GM18868 (cell line): ENCODE results near the gene C14orf180.

ENCODE experiments used
- ATAC-seq: cut with Tn5 transposase; IDR thresholded peaks from one replicate; pipeline ENCODE4 v1.9.1; 2021; ENCODE audit warnings: mild to moderate bottlenecking, moderate library complexity; ENCODE audit not compliant: unreplicated experiment

The C14orf180 gene

DNA sequence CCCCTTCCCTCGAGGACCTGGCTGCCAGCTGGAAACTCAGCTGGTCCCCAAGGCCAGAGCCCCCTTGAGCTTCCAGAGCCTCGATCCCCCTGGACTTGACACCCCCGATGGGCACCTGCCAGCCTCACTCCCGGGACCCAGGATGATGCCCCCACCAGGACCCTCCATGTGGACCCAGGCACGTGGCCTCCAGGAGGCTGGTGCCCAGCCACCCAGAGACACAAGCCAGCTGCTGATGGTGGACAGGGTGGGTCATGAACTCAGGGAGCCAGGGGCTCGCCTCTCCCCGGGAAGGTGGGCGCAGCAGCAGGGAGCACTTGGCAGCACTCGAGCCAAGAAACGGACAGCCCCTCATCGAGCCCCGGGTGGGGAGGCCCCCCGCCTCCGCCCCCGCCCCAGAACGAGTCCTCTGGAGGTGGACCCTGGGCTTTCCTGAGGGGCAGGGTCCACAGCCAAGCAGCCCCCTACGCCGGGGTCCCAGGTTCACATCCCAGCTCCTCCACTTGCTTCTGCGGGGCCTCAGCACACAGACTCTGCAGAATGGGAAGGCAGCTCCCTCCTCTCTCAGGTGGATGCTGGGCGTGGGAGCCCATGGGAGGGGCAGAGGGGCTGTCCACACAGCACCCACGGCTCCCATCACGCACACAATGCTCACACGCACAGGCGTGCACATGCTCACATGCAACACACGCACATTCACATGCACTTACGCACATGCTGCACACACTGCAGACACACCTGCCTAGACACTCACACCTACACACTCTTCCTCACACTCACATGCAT is 12.1 kb downstream of the C14orf180 start:
- no peak for ATAC-seq

- ATAC-seq: no peak
Observed at GRCh38 chr14:104592292-104592672, 12.7 kb downstream of the C14orf180 start.

DNA sequence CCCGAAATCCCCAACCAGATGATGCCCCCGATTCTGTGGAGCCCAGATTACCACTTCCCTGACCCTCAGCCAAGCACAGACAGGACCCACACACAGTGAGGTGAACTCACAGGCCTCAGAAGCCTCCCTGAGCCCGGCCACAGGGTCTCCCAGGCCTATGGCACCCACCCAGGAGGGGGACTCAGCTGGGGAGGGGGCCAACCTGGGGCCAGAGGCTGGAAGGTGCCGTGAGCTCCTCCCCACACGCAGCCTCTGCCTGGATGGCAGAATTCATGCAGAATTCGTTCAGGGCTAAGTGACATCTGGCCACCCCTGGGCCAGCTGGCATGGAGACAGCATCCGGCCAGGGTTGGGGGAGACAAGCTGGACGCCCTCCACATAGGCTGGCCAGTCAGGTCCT is 13.2 kb downstream of the C14orf180 start:
- ATAC-seq: no peak

GRCh38 chr14:104593241-104593701 is 13.7 kb downstream of the C14orf180 start:
- no peak for ATAC-seq

DNA sequence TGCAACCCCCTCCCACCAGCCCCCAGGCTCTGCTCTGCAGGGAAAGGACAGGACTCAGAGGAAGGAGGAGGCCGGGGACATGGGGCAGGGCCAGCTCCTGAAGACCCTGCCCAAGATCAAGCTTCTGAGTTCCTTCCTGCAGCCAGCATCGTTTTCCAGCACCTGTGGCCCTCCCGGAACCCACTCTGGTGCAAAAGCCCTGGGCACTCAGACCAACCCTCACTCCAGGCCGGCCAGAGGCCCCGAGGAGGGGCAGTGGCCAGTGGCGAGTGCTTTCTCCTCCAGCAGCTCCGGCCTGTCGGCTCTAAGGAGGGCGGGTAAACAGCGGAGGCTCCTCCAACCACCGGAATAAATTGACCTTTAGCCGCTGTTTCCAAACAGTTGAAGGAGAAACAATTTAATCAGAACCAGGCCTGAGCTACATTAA is 14.2 kb downstream of the C14orf180 start:
- ATAC-seq: no peak

DNA sequence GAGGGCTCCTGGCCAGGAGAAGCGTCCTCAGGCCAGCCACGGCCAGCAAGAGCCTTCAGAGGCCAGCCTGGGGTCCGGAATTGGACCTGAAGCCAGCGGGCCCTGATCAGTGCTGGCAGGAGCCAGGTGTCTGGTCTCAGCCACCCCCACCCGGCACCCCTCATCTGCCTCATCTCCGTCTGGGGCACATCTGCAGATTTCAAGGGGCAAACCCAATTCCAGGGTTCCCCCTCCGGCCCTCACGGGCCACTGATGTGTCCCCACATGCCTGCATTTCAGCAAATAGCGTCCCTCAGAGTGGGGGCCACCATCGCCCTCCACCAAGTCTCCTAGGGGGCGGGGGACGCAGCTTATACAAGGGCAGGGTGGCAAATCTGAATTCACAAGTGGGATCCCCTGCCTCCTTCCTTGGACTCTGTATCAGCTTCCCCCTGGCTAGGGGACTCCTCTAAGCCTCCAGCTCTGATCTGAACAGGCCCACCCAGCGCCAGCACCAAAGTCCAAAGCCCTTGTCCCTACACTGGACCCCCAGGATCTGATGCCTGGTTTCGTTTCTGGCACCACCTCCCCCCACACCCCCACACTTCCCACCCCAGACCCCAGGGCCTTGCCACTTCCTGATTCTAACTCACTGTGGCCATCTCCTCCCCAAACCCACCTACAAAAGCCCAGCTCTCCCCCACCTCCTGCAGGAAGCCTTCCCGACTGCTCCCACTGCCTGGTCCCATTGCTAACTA is 14.9 kb downstream of the C14orf180 start:
- no peak for ATAC-seq

DNA sequence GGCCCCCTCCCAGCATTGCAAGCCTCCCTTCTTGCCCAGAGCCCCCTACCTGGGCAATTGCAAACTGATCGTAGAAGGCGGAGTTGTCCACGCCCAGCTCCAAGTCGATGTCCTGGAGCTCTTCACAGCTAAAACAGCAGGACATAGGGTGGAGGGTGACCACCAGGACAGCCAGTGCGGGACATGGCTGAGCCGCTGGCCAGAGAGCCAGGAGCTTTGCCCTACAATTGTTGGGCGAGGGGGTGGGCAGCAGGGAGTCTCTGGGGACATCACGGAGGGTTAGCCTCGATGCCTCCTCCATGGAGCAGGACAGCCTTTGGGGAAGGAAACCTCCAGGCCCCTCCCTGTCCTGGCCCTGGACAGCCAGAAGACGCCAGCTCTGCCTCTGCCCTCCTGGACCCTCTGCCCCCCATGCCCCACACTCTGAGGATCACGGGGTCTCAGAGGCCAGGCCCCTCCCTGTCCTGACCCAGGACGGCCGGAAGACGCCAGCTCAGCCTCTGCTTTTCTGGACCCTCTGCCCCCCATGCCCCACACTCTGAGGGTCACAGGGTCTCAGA is 15.6 kb downstream of the C14orf180 start:
- ATAC-seq: no peak

DNA sequence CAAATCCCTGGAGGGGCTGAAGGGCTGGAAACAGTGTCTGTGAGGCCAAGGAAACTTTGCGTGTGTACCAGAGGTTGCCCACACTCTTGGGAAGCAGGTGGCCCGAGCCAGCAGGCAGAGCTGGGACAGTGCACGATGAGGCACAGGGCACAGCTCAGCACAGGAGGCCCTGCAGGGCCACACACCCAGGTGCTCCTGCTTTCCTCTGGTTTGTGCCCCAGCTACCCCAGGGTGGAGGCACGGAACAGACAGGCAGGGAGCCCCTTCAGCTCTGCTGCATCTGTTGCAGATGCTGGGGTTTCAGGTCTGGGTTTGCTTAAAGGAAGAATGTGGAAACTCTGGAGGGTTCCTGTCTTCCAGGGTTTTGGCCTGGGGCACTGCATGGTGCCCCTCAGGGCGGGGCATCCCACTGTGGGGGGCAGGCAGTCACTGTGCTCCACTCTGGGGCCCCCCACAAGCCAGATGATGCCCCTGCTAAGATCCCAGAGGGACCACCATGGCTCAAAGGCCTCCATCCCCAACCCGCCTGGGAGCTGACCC is 16.4 kb downstream of the C14orf180 start:
- no peak for ATAC-seq

- ATAC-seq: no peak
Observed at GRCh38 chr14:104596451-104596918, 16.9 kb downstream of the C14orf180 start.

- no peak for ATAC-seq
Observed at GRCh38 chr14:104596927-104597351, 17.4 kb downstream of the C14orf180 start.

DNA sequence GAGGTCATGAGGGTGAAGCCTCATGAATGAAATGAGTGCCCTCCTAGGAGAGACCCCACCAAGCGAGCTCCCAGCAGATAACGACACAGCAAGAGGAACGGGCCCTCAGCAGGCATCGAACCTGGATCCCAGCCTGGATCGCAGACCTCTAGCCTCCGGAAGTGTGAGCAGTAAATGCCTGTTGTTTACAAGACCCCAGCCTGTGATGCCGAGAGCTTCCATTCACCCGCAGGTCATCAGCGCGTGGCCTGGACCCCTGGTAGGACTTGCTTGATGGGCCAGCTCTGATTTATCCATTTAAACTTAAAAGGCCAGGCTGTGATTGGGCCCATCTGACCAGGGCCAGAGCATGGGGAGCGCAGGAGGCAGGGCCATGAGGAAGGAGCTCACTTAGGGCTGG is 18.0 kb downstream of the C14orf180 start:
- ATAC-seq: no peak

DNA sequence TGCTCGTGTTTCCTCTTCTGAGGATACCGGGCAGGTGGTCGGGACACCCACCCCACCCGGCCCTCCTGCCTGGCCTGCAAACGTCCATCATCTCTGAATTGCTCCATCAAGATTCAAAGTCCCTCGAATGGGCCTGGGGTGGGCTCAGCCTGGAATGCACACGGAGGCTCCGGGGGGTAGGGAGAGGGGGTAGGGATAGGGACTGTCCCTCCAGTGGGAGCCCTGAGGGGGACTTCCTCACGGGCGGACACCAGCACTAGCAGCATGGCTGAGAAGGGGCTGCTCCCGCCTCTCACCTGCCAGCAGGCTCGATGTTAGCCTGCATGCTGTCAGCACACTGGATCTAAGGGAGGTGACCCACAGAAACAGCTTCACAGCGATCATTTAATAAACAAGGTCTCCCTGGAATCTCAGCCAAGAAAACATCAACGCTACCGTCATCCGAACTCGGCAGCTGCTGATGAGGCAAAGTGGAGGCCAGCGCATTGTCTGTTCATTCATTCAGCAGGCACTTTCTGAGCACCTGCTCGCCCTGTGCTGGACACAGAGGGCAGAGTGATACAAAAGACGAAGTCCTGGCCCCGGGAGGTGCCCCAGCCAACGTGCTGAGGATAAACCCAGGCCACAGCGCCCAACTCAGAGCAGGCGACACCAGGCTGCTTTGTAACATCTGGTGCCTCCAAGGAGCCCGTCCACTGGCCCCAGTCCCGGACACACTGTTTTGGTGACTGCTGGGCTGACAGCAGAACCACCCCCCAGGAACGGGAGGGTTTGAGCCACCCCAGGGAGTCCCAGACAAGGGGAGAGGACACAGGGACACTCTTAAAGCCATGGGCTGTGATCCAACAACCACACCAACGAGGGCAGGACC is 18.7 kb downstream of the C14orf180 start:
- no peak for ATAC-seq

DNA sequence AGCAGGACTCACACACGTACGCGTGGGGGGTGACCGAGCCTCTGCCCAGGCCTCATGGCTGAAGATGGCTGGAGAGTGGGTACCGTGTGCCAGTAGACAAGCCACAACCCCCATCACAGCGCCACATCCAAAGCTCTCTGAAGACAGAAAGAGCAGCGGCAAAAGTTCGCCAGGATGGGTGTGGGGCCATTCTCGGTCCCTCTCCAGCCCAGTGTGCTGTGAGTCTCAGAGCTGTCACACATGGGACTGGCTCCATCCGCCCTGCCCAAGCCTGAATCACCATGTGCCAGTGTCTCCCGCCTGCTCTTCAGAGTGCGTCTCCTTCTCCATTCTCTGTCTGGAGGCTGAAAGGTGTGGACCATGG is 19.3 kb downstream of the C14orf180 start:
- ATAC-seq: no peak

DNA sequence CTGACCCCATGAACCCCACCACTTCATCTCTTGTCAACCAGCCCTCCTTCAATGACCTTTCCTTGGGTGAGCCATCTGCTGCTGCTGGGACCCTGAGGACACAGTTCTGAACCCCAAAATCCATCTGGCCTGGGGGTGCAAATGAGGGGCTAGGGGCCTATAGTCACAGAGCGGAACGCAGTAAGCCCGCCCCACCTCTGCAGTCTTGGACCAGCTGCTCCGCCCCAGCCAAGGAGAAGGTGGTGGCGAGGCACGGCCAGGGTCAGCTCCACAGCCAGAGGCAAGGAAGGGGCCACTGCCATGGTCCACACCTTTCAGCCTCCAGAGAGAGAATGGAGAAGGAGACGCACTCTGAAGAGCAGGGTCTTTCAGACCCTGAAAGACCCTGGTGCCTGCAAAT is 19.9 kb downstream of the C14orf180 start:
- no peak for ATAC-seq

GRCh38 chr14:104600141-104600643 is 20.6 kb downstream of the C14orf180 start:
- ATAC-seq: no peak

DNA sequence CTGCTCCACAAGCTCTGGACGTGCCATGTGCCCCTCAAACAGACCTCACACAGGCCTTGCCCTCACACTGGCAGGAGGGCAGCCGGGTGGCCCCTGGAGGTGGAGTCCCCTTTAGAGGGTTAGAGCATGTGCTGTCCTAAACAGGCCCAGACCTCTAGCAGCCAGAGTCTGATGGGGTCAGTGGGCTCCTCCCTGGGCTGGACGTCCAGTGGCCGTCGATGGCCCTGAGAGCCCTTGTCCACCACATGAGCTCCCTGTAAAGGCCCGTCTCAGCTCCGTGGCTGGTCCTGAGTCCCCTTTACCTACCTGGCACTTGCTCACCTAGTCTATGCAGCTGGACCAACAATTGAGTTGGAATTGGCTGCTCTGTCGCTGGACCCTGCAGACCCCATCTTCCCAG is 21.2 kb downstream of the C14orf180 start:
- ATAC-seq: no peak

GRCh38 chr14:104601786-104602185 is 22.2 kb downstream of the C14orf180 start:
- ATAC-seq: no peak

- no peak for ATAC-seq
Observed at GRCh38 chr14:104602315-104602932, 22.9 kb downstream of the C14orf180 start.

GRCh38 chr14:104602933-104603325 is 23.4 kb downstream of the C14orf180 start:
- ATAC-seq: no peak
